ENCODE data around the gene TMEM11.
"Not testable (repeated sequence)": the region's sequence is repeated elsewhere in the genome, so short reads cannot be mapped to it uniquely, and the experiment has no call there.

The TMEM11 gene

GRCh38 chr17:21242026-21242697, 28.2 kb upstream of the TMEM11 start:
- DNase-seq = no peak

GRCh38 chr17:21241564-21241963, 27.6 kb upstream of the TMEM11 start:
- no peak for DNase-seq

GRCh38 chr17:21240369-21241055, 26.6 kb upstream of the TMEM11 start:
- DNase-seq = no peak

GRCh38 chr17:21239680-21240368, 25.9 kb upstream of the TMEM11 start:
- DNase-seq = peak in 1 of 2 donors; percentile 13

GRCh38 chr17:21235921-21236320, 22.0 kb upstream of the TMEM11 start:
- DNase-seq = no peak

GRCh38 chr17:21233581-21234347, 19.8 kb upstream of the TMEM11 start:
- no peak for DNase-seq

- no peak for DNase-seq
These were observed 18.2 kb upstream of the TMEM11 start for GRCh38 chr17:21232033-21232749.

GRCh38 chr17:21231533-21231932, 17.6 kb upstream of the TMEM11 start:
- DNase-seq = no peak

GRCh38 chr17:21228845-21229244, 14.9 kb upstream of the TMEM11 start:
- no peak for DNase-seq

GRCh38 chr17:21228111-21228510, 14.2 kb upstream of the TMEM11 start:
- no peak for DNase-seq

GRCh38 chr17:21227277-21227676, 13.3 kb upstream of the TMEM11 start:
- not testable (repeated sequence) for DNase-seq

- DNase-seq = no peak
These were observed 9.1 kb upstream of the TMEM11 start for GRCh38 chr17:21223086-21223485.

- no peak for DNase-seq
These were observed 4.9 kb upstream of the TMEM11 start for GRCh38 chr17:21218831-21219380.

- DNase-seq = no peak
These were observed 4.1 kb upstream of the TMEM11 start for GRCh38 chr17:21218101-21218500.

- DNase-seq = no peak
These were observed 3.4 kb upstream of the TMEM11 start for GRCh38 chr17:21217346-21217745.

GRCh38 chr17:21215935-21216334, 2.0 kb upstream of the TMEM11 start:
- DNase-seq = no peak

GRCh38 chr17:21214777-21215541, 998 bp upstream of the TMEM11 start:
- DNase-seq = no peak

GRCh38 chr17:21213638-21214014, 335 bp downstream of the TMEM11 start:
- peak in 1 of 2 donors; percentile 43 for DNase-seq

GRCh38 chr17:21212826-21213637, 929 bp downstream of the TMEM11 start:
- no peak for DNase-seq

- DNase-seq = no peak
These were observed 2.0 kb downstream of the TMEM11 start for GRCh38 chr17:21211825-21212479.
